ENCODE measurements around the gene ZMIZ1.

ZMIZ1 gene

DNA sequence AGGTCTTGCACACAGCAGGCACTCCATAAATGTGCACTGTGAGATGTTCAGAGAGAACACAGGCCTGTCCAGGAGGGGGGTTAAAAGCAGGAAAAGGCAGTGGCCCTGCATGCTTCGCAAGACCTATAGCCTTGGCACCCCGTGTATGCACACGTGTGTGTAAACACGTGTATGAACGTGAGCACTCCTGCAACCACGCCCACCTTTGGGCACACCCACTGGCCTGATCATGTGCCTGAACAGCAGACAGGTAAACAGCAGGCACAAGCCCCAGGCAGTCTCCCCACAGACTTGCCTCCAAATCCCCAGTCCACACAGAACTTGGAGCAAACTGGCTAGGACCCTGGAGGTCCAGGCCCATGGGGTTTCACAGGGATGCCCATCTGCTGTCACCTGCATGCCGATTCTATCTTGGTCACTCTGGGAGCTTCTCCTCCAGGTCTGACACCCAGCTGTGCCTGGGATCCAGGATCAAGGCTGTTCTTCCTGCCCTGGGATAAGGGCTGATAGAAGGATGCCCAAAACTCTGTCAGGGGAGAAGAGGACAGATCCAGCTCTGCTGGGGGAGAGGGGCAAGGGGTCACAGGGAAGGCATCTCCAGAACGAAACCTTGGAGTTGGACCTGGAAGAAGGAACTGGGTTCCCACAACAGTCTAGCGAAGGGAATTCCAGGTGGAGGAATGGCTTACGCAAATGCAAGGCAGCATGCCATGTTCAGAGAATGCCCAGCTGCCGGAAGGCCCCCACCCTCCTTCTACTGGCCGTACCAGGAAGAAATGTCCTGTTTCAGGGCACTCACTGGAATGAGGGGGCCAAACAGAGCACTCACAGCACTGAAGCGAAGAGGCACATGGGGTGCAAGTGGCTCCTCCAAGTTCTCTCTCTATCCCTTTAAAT lies 14.3 kb upstream of the ZMIZ1 start:
- TF ChIP-seq, protein P1, sequence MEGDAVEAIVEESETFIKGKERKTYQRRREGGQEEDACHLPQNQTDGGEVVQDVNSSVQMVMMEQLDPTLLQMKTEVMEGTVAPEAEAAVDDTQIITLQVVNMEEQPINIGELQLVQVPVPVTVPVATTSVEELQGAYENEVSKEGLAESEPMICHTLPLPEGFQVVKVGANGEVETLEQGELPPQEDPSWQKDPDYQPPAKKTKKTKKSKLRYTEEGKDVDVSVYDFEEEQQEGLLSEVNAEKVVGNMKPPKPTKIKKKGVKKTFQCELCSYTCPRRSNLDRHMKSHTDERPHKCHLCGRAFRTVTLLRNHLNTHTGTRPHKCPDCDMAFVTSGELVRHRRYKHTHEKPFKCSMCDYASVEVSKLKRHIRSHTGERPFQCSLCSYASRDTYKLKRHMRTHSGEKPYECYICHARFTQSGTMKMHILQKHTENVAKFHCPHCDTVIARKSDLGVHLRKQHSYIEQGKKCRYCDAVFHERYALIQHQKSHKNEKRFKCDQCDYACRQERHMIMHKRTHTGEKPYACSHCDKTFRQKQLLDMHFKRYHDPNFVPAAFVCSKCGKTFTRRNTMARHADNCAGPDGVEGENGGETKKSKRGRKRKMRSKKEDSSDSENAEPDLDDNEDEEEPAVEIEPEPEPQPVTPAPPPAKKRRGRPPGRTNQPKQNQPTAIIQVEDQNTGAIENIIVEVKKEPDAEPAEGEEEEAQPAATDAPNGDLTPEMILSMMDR (IDR thresholded peaks at IDR 0.05; ENCODE audit: low read depth, low read length): no peak
- H3K9me3 ChIP-seq: no peaks in the 10 kb centered on the region
- no peak overlapping the region for H3K4me3 ChIP-seq (ENCODE audit: low read depth, low read length)
- H3K27me3 ChIP-seq: no peaks in the 10 kb centered on the region
- no peaks in the 10 kb centered on the region for H3K36me3 ChIP-seq
- peaks cover 16% of the 10 kb centered on the region for H3K4me1 ChIP-seq
- no peak for DNase-seq

DNA sequence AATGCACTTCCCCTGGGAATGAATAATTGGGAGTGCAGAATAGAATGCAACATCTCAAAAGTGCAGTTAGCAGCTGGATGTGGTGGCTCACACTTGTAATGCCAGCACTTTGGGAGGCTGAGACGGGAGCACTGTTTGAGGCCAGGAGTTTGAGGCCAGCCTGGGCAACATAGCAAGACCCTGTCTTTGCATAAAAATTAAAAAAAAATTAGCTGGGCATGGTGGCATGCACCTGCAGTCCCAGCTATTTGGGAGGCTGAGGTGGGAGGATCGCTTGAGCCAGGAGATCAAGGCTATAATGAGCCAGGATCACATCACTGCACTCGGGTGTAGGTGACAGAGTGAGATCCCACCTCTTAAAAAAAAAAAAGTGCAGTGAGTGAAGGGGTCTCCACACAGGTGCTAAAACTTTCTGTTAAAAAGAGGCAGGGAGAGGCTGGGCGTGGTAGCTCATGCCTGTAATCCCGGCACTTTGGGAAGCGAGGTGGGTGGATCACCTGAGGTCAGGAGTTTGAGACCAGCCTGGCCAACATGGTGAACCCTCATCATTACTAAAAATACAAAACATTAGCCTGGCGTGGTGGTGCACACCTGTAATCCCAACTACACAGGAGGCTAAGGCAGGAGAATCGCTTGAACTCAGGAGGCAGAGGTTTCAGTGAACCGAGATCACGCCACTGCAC lies 13.5 kb upstream of the ZMIZ1 start:
- Histone ChIP-seq H3K9me3 (no peaks in the 10 kb centered on the region), H3K27me3 (no peaks in the 10 kb centered on the region), H3K36me3 (no peaks in the 10 kb centered on the region), H3K4me1 (peaks cover 12% of the 10 kb centered on the region), H3K4me3 (ENCODE audit: low read depth, low read length) (no peak overlapping the region)
- no peak for DNase-seq
- TF ChIP-seq, protein P1 (IDR thresholded peaks at IDR 0.05; ENCODE audit: low read depth, low read length): no peak

DNA sequence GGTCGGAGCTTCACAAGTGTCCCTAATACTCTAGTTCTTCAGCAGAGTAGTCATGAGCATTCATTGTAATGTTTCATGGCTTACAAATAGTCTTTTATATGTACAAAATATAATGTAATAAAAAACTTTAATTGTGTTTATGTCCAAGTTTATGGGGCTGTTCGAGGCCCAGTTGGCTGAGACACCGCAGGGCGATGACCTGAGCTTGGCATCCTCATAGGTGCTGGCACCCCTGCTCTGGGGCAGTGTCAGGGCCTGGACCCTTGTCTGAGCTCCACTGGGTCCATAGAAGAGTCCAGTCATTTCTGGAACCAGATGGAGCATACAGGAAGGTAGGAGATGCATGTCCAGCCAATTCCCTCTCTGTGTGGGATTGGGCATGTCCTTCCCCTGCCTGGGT lies 12.9 kb upstream of the ZMIZ1 start:
- TF ChIP-seq, protein P1 (IDR thresholded peaks at IDR 0.05; ENCODE audit: low read depth, low read length): no peak
- Histone ChIP-seq H3K9me3 (no peaks in the 10 kb centered on the region), H3K27me3 (no peaks in the 10 kb centered on the region), H3K36me3 (no peaks in the 10 kb centered on the region), H3K4me1 (peaks cover 6% of the 10 kb centered on the region; the same call in 1 of the 2 replicates), H3K4me3 (ENCODE audit: low read depth, low read length) (no peak overlapping the region)
- no peak for DNase-seq

DNA sequence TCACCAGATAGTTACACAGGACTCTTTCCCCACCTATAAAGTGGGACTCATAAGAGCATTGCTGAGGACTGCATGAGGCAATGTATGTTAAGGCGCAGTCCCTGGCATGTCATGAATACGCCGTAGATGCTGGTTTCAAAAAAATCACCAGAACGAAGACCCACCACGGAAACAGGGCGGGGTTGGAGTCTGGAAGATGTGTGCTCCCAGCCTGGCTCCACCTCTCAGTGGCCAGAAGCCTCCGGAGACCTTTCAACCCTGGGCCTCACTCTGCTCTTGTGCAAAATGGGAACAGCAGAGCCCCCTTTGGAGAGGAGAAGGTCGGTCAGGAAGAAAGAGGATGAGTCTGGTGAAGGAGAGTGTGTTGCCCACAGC lies 12.4 kb upstream of the ZMIZ1 start:
- H3K4me3 ChIP-seq (ENCODE audit: low read depth, low read length): no peak overlapping the region
- H3K27me3 ChIP-seq: no peaks in the 10 kb centered on the region
- no peak for DNase-seq
- no peaks in the 10 kb centered on the region for H3K9me3 ChIP-seq
- H3K36me3 ChIP-seq: no peaks in the 10 kb centered on the region
- TF ChIP-seq, protein P1 (IDR thresholded peaks at IDR 0.05; ENCODE audit: low read depth, low read length): no peak
- H3K4me1 ChIP-seq: peaks cover 6% of the 10 kb centered on the region; the same call in 1 of the 2 replicates

DNA sequence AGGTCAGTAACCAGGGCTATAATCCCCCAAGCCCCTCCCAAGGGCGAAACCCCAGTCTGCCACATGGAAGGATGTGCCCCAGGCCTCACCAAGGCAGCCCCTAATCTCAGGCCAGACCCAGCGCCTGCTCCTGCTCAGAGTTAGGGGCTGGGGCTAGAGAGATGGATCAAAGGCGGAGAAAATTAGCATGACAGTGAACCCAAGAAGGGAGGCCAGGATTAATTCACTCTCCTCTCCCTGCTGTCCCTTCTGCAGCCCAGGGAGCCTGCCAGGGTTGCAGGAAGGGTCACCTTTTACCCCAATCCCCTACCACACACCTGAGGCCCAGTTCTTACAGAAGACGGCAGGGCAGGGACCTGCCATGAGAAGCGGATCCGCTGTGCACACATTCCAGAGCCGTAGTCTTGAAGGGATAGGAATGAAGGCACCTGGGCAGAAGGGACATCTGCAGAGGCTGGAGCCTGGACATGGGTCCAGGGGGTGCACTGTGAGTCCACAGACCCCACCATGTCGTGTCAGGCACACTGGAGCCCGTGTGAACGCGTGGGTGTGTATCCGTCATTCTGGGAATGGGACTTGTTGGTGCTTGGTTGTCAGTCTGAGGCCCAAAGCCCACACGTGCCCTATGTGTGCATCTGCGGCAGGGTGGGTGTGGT lies 11.9 kb upstream of the ZMIZ1 start:
- H3K9me3 ChIP-seq: no peaks in the 10 kb centered on the region
- H3K27me3 ChIP-seq: no peaks in the 10 kb centered on the region
- peaks cover 6% of the 10 kb centered on the region; the same call in 1 of the 2 replicates for H3K4me1 ChIP-seq
- DNase-seq: no peak
- no peaks in the 10 kb centered on the region for H3K36me3 ChIP-seq
- no peak overlapping the region for H3K4me3 ChIP-seq (ENCODE audit: low read depth, low read length)
- TF ChIP-seq, protein P1 (IDR thresholded peaks at IDR 0.05; ENCODE audit: low read depth, low read length): no peak
